Astrocyte (in vitro differentiated cells and primary cell): Measurements from ENCODE around the gene CD320. TPM values are rescaled to one million over a fixed set of nuclear protein-coding genes. Genes with fewer than 3 reads are reported as not detected.

Experiments used
- DNase-seq: peaks from one replicate; pipeline ENCODE4 v3.0.0-alpha.2; 2010; ENCODE audit warnings: low read depth
- FAIRE-seq: peaks from 2 replicates; lab custom pipeline; 2011; peaks lifted over from hg19 to GRCh38; lab: Jason Lieb, UNC
- H2AFZ ChIP-seq: 2 replicates; pipeline ENCODE4 v1.6.0; 2012; ENCODE audit warnings: low read depth, low read length, inconsistent platforms
- H3K27ac ChIP-seq: 2 replicates; pipeline ENCODE4 v1.5.1; 2011; ENCODE audit warnings: low read depth, low read length, inconsistent platforms
- H3K27me3 ChIP-seq: 2 replicates; pipeline ENCODE4 v1.6.0; 2011; ENCODE audit warnings: low read length, inconsistent platforms; ENCODE audit not compliant: insufficient read depth
- H3K36me3 ChIP-seq: 2 replicates; pipeline ENCODE4 v1.5.1; 2011; ENCODE audit warnings: low read length, inconsistent platforms; ENCODE audit not compliant: insufficient read depth
- H3K4me1 ChIP-seq: 2 replicates; pipeline ENCODE4 v1.5.1; 2011; ENCODE audit warnings: low read length, inconsistent platforms; ENCODE audit not compliant: insufficient read depth
- H3K4me2 ChIP-seq: 2 replicates; pipeline ENCODE4 v1.6.0; 2012; ENCODE audit warnings: low read length, inconsistent platforms
- H3K4me3 ChIP-seq: 2 replicates; pipeline ENCODE4 v1.5.1; 2011; ENCODE audit warnings: low read depth, mild to moderate bottlenecking, low read length, inconsistent platforms; ENCODE audit not compliant: insufficient read depth
- H3K79me2 ChIP-seq: 2 replicates; pipeline ENCODE4 v1.6.0; 2012; ENCODE audit warnings: mild to moderate bottlenecking, low read length, inconsistent platforms; ENCODE audit not compliant: insufficient read depth
- H3K9ac ChIP-seq: 2 replicates; pipeline ENCODE4 v1.6.0; 2012; ENCODE audit warnings: mild to moderate bottlenecking, low read length, inconsistent platforms
- H3K9me3 ChIP-seq: 2 replicates; pipeline ENCODE4 v1.5.1; 2012; ENCODE audit warnings: low read depth, mild to moderate bottlenecking, low read length, inconsistent platforms; ENCODE audit not compliant: insufficient read depth
- H4K20me1 ChIP-seq: 2 replicates; pipeline ENCODE4 v1.6.0; 2012; ENCODE audit warnings: low read length, inconsistent platforms; ENCODE audit not compliant: insufficient read depth
- H3K27ac Mint-ChIP-seq: one replicate; pipeline ENCODE4 v1.8.0; 2021; ENCODE audit warnings: mild to moderate bottlenecking, mixed read lengths; ENCODE audit not compliant: unreplicated experiment
- H3K27me3 Mint-ChIP-seq: one replicate; pipeline ENCODE4 v1.8.0; 2021; ENCODE audit warnings: low read depth, mixed read lengths; ENCODE audit not compliant: unreplicated experiment
- H3K36me3 Mint-ChIP-seq: one replicate; pipeline ENCODE4 v1.8.0; 2021; ENCODE audit warnings: low read depth, mixed read lengths; ENCODE audit not compliant: unreplicated experiment
- H3K4me1 Mint-ChIP-seq: one replicate; pipeline ENCODE4 v1.8.0; 2021; ENCODE audit warnings: low read depth, mixed read lengths; ENCODE audit not compliant: unreplicated experiment
- H3K4me3 Mint-ChIP-seq: one replicate; pipeline ENCODE4 v1.8.0; 2021; ENCODE audit warnings: mild to moderate bottlenecking, moderate library complexity, mixed read lengths; ENCODE audit not compliant: unreplicated experiment
- H3K9me3 Mint-ChIP-seq: one replicate; pipeline ENCODE4 v1.8.0; 2021; ENCODE audit warnings: mild to moderate bottlenecking, mixed read lengths; ENCODE audit not compliant: unreplicated experiment
- CTCF ChIP-seq: IDR thresholded peaks from 2 replicates; pipeline ENCODE4 v1.5.1; 2011; ENCODE audit warnings: low read depth, mild to moderate bottlenecking, inconsistent platforms, low read length, moderate library complexity; ENCODE audit not compliant: insufficient read depth
- EZH2 ChIP-seq: IDR thresholded peaks from 2 replicates; pipeline ENCODE4 v1.6.1; 2012; ENCODE audit warnings: mild to moderate bottlenecking, low read length, inconsistent platforms; ENCODE audit not compliant: insufficient read depth
- total RNA-seq: library from RNA; stranded (reverse); gene quantifications from 2 replicates; pipeline ENCODE4 v1.2.1, GENCODE V29; 2021

The CD320 gene
- total RNA-seq, 1 donor from 2014 or later: 42.2 TPM

GRCh38 chr19:8321067-8321985, 13.2 kb upstream of the CD320 start, which contains the start of the genes NDUFA7 and RPS28:
TSS of gene NDUFA7 (minus strand) at chr19:8321375. CDS start at chr19:8321358, 17 bp downstream.
TSS of gene RPS28 (plus strand) at chr19:8321496. CDS start at chr19:8321531, 35 bp downstream.
- Histone ChIP-seq H3K4me3 (peak within 1 kb of the TSS; percentile 97), H3K9me3 (no peaks in the 10 kb centered on the region), H3K27ac (peak within 1 kb of the TSS; percentile 98), H3K27me3 (no peaks in the 10 kb centered on the region), H2AFZ (peak within 1 kb of the TSS; percentile 81), H3K36me3 (peaks cover 11% of the 10 kb centered on the region), H3K4me1 (peaks cover 22% of the 10 kb centered on the region), H3K79me2 (peaks cover 47% of the 10 kb centered on the region), H3K4me2 (peak within 1 kb of the TSS; percentile 100), H4K20me1 (peaks cover 36% of the 10 kb centered on the region), H3K9ac (peak within 1 kb of the TSS; percentile 100)
- H3K9me3 Mint-ChIP-seq: no peaks in the 10 kb centered on the region
- peak within 1 kb of the TSS; percentile 100 for H3K27ac Mint-ChIP-seq
- H3K36me3 Mint-ChIP-seq: peaks cover 4% of the 10 kb centered on the region
- no peak for FAIRE-seq
- H3K4me1 Mint-ChIP-seq: peaks cover 7% of the 10 kb centered on the region
- no peaks in the 10 kb centered on the region for H3K27me3 Mint-ChIP-seq
- DNase-seq: peak; percentile 78
- H3K4me3 Mint-ChIP-seq: peak within 1 kb of the TSS; percentile 100
- TF ChIP-seq EZH2: no peak
- TF ChIP-seq CTCF: no peak

GRCh38 chr19:8320564-8321066, 12.5 kb upstream of the CD320 start:
- FAIRE-seq (no peak), DNase-seq (no peak)
- Mint-ChIP-seq H3K36me3 (peaks cover 4% of the 10 kb centered on the region), H3K4me3 (peak overlapping the region; percentile 100), H3K9me3 (no peaks in the 10 kb centered on the region), H3K4me1 (peaks cover 7% of the 10 kb centered on the region), H3K27ac (peak overlapping the region; percentile 100), H3K27me3 (no peaks in the 10 kb centered on the region)
- no peak for TF ChIP-seq CTCF
- no peak for TF ChIP-seq EZH2
- Histone ChIP-seq H4K20me1 (peaks cover 36% of the 10 kb centered on the region), H3K4me1 (peaks cover 22% of the 10 kb centered on the region), H3K36me3 (peaks cover 14% of the 10 kb centered on the region), H3K79me2 (peaks cover 47% of the 10 kb centered on the region), H3K9ac (peak overlapping the region; percentile 100), H3K4me3 (peak overlapping the region; percentile 97), H3K27me3 (no peaks in the 10 kb centered on the region), H2AFZ (peak overlapping the region; percentile 81), H3K27ac (peak overlapping the region; percentile 98), H3K4me2 (peak overlapping the region; percentile 100), H3K9me3 (no peaks in the 10 kb centered on the region)
